NCI-H2196 (cell line): ENCODE measurements around the gene PCSK1.

ENCODE experiments used
- DNase-seq: peaks from one replicate; lab custom pipeline; 2025; ENCODE audit not compliant: unreplicated experiment; lab: John Stamatoyannopoulos, UW

The PCSK1 gene

GRCh38 chr5:96433066-96433447 lies at the start of gene PCSK1:
Gene PCSK1 (minus strand): TSS chr5:96433248. CDS start chr5:96433042, 206 bp downstream.
- DNase-seq, result peak; percentile 59

DNA sequence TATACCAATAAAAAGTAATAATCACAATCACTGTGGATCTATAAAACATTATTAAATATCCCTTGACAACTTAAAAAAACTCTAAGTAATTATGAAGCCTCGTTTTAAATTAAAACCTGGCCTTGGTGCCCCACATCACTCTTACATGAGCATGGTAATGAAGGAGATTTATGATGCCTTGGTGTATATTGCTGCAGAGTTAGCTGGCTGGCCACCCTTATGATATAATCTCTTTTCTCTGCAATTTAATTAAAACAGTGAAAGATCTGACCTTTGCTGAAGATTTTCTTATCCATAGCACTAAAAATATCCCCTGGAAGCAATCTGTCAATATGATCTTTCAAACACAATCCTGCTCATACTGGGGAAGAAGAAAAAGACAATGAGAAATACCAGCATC lies 48.8 kb upstream of the PCSK1 start:
- no peak for DNase-seq

- DNase-seq, result no peak
Observed at GRCh38 chr5:96481009-96481786, 48.1 kb upstream of the PCSK1 start.

DNA sequence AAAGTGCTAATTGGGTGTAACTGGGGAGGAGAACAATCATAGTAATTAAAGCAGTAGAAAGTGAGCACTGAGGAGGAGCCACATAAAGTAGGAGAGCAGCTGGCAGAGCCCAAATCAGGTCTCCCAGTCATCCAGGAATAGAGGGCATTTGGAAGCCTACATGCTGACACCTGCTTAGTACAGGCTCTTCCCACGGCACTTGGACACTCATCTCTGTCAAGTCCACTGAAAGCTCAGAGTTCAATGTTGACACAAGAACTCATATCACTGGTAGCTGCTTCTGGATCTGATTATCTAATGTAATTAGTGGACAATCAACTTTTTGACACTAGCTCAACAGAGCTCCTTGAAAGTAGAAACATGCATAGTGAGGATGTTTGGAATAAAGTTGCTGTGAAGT lies 45.9 kb upstream of the PCSK1 start:
- no peak for DNase-seq

- no peak for DNase-seq
Observed at GRCh38 chr5:96476654-96477053, 43.6 kb upstream of the PCSK1 start.

DNA sequence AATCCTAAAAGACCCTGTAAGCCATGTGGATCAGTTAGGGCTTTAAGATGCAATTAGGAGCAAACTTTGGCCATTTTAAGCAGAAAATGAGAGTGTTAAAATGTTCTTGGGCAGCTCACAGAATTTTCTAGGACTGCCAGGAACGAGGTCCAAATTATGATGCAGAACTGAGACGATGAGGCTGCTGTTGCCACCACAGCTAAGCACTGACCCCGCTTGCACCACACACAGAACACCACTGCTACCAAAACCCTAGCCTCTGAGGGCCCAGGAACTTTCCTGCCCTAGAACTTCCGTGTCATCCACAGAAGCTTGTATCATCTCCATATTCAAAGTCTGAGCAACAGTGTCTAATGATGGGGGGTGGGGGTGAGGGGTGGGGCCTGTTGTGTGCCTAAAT lies 41.0 kb upstream of the PCSK1 start:
- no peak for DNase-seq

DNA sequence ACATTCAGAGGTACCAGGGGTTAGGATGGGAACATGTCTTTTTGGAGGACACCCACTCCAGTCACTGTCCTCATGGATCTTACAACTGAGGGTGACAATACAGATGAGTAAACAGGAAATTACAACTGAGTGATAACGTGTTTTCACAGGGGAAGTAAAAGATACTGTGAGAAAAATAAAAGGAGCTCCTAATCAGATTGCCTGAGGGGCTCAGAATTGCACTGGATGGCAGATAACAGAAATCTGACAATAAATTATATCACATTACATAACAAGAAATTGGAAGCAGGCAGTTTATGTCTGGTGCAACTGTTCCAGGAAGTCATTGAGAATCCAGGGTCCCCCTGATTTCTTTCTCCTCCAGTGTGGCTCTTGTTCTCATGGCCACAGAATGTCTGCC lies 40.1 kb upstream of the PCSK1 start:
- DNase-seq, result no peak

DNA sequence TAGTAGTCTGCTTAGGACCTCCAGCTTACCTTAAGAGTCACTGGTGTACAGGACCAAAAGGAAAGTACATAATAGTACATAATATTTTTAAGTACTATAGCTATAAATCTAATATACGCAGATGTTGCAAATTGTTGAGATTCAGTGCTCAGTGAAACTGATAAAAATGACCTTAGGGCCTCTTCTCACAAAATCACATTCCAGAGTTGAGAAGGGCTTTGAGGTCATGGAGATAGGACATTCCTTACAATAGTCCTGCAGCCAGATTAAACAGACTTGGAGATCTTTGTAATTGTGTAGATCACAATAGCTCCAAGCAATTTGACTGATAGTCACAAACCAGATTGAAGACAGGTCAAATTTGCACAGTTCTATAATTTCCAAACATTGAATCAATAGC lies 37.7 kb upstream of the PCSK1 start:
- DNase-seq, result no peak

- no peak for DNase-seq
Observed at GRCh38 chr5:96468956-96469355, 35.9 kb upstream of the PCSK1 start.

DNA sequence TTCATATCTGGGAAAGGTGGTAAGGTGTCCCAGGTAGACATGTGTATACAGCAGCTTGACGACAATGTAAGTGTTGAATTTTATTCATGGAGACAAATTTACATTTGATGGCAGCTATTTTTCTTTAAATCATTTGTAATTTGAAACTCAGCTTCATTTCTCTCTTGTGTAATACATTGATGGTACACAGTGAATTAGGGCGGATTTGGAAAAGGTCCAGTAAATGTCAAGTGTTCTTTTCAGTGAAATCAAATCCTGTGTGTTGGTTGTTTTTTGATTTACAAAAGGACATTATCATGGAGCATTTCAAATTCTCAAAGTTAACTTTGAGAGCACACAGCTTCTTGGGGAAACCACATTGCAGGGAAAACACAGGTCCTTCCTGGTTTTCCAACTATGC lies 30.0 kb upstream of the PCSK1 start:
- DNase-seq, result peak; percentile 48

DNA sequence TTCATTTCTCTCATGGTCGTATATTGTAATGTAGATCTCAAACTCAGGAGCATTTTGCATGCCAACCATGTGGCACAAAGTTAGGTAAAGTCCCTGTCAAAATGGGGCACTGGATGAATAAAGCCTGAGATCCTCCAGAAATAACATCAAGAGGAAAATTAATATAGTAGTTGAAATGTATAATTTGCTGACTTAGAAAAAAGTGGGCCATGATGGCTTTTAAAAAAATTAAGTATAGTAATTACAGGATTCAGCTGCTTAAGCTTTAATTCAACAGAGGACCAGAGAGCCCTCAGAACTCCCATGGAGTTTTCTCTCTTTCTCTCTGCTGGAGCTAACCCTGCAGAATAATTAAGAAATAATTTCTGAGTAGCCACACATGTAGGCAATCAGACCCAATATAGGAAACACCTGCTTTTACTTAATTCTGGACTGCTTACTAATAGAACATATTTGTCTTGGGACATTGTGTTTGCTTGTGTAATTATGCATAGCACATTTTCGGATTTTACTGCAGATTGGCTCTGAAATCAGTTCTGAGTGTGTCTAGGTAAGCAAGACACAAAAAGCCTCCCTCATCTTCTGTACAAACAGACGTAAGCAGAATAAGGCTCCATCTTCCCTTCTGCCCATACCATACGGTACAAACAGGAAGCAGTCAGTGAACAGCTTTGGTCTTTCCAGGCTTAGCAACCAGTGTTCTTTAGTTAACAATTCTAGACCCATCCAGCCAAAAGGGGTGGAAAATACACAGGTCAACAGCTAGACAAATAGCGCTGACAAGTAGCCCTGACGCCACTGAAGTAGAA lies 26.5 kb upstream of the PCSK1 start:
- DNase-seq, result peak; percentile 34

DNA sequence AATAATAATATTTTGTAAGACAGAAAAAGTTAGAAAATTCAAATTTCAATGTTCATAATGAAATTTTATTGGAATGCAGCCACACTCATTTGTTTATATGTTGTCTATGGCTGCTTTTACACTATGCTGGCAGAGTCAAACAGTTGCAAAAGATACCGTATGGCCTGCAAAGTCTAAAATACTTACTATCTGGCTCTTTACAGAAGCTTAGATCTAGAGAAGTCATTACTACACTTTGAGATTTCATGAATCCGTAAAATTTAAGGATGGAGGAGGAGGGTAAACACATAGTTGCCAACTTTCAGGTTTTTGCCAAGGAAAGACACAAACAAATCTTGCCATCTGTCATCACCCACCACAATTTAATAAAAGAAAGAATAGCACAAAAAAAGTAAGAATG lies 25.1 kb upstream of the PCSK1 start:
- DNase-seq, result no peak

GRCh38 chr5:96455789-96456188 lies 22.7 kb upstream of the PCSK1 start:
- no peak for DNase-seq

- DNase-seq, result no peak
Observed at GRCh38 chr5:96453394-96453793, 20.3 kb upstream of the PCSK1 start.

GRCh38 chr5:96447949-96448348 lies 14.9 kb upstream of the PCSK1 start:
- DNase-seq, result no peak

DNA sequence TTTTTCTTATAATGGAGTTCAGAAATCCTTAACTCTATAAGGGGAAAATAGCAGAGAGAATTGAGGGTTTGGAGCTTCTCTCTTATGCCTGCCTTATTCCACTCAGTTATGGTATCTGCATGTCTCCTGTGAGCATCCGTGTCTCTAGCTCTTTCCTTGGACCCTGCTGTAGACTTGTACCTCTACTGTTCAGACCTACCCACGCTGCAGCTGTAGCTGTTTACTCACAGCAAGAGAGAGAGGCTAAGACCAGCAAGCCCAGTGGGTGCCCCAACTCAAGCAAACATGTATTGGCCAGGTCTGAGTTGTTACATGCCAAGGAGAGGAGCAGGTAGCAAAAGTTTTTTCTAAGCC lies 7.1 kb upstream of the PCSK1 start:
- DNase-seq, result no peak

DNA sequence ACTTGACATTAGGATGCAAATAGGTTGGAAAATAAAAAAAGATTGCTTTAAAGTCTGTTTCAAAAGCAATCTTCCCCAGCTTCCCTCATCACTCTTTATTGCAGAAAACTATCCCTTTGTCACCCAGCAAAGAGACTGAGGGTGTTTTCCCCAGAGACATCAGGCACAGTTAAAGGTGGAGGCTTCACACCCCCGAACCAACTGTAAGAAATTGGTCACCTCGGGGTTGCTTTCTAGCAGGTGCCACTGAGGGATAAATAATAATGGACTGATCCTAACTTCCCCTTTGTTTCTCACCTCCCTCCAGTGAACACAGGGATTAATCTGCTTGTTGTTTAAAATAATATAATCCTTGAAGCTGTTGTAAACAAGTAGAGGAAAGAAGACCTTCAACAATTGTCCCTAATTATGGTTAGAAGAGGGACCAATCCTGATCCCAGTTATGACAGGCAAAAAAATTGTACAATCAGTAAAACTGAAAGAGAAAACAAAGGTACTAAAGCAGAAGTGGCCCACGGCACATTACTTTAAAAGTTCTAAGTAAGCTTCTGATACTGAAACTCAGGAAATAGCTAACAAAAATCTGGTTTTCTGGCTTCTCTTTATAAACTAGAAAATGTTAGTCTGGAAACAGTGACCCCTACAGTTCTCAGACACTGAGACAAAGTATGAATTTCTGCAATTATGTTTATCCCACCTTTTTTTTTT lies 6.6 kb upstream of the PCSK1 start:
- no peak for DNase-seq

- peak; percentile 60 for DNase-seq
Observed at GRCh38 chr5:96434201-96434645, 1.2 kb upstream of the PCSK1 start.

DNA sequence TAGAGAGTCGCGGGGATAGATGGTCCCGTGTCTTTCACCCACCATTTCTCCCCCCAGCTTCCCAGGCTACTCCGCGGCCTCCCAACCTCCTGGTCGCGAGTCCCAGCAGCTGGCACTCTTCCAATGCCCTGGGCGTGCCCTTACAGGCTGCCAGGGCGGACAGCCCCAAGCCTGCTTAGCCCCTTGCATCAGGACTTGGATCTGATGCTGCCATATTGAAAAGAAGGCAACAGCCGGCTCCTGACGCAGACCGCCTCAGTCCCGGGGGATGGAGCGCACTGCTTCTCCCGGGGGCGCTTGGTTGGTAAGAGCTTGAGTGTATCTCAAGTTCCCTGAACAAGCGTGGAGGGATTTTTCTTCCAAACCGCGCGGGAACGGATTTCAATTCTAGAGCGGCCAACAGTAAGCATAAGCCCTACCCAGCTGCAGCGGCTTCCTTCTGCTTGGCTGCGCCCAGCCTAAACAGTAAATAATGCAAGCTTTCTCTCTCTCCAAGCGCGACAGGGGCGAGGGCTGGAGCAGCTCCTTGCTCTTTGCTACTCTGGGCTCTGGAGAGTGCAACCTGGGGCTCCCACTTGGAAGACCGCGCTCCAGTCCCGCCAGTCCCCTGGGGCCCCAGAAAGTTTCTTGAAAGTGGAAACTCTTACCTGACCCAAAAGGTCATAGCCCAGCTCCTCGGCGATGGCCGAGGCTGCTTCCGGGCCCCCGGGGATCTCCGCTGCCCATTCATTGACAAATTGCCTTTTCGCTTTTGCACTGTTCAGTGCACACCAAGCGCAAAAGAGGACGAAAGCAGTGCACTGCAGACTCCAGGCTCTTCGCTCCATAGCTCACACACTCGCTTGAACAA lies 607 bp downstream of the PCSK1 start:
- DNase-seq, result peak; percentile 54

GRCh38 chr5:96431376-96432187 lies 1.5 kb downstream of the PCSK1 start:
- peak; percentile 38 for DNase-seq
